Measurements from ENCODE around the gene DKKL1.
A peak's percentile ranks its signal among the peaks of the same experiment; 100 is the strongest.

The DKKL1 gene

GRCh38 chr19:49390929-49391359, 27.3 kb downstream of the DKKL1 start:
- Histone ChIP-seq H3K27me3 (peaks cover 19% of the 10 kb centered on the region), H3K4me3 (ENCODE audit: low read depth, low read length) (no peak overlapping the region), H3K4me1 (no peaks in the 10 kb centered on the region), H3K9me3 (no peaks in the 10 kb centered on the region), H3K36me3 (no peaks in the 10 kb centered on the region)
- no peak for TF ChIP-seq CTCF (IDR thresholded peaks at IDR 0.05; ENCODE audit: low read depth, low read length)
- no peak for DNase-seq

GRCh38 chr19:49391581-49392399, 28.1 kb downstream of the DKKL1 start:
- Histone ChIP-seq H3K36me3 (no peaks in the 10 kb centered on the region), H3K4me1 (no peaks in the 10 kb centered on the region), H3K27me3 (peaks cover 19% of the 10 kb centered on the region), H3K4me3 (ENCODE audit: low read depth, low read length) (no peak overlapping the region), H3K9me3 (no peaks in the 10 kb centered on the region)
- peak; percentile 86 for DNase-seq
- peak; percentile 96 for TF ChIP-seq CTCF (IDR thresholded peaks at IDR 0.05; ENCODE audit: low read depth, low read length)

GRCh38 chr19:49393881-49394280, 30.2 kb downstream of the DKKL1 start:
- no peak for DNase-seq
- H3K36me3 ChIP-seq: no peaks in the 10 kb centered on the region
- H3K4me1 ChIP-seq: no peaks in the 10 kb centered on the region
- H3K9me3 ChIP-seq: no peaks in the 10 kb centered on the region
- H3K27me3 ChIP-seq: peaks cover 19% of the 10 kb centered on the region
- no peak for TF ChIP-seq CTCF (IDR thresholded peaks at IDR 0.05; ENCODE audit: low read depth, low read length)
- no peak overlapping the region for H3K4me3 ChIP-seq (ENCODE audit: low read depth, low read length)

DNA sequence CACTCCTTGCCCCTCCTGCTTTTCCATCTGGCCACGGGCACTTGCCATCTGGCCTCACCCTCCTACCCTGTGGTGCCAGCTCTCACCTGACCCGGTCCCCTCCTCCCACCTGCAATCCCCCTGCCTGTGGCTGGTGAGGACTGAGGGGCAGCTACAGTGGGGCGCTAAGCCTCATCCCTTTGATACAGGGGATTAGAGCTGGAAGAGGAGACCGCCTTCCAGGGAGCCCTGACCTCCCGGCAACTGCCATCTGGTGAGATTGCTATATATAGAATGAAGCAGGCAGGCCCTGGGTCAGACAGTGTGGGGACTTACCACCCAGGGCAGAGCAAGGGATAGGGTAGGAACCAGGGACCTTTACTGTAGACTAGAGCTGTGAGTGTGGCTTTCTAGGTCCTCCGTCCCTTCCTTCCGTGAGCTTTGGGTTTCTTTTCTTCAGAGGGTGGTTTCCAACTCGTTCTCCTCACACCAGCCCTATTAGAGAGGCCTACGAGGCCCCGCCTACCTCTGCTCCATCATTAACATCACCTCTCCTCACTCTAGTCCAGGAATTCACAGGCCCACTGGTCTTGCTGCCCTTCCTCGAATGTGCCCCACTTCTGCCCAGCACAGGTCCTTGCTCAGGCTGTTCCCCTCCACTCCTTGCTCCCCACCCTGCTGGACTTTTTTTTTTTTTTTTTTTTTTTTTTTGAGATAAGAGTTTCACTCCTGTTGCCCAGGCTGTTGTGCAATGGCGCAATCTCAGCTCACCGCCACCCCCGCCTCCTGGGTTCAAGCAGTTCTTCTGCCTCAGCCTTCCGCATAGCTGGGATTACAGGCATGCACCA, 32.1 kb downstream of the DKKL1 start:
- Histone ChIP-seq H3K4me3 (ENCODE audit: low read depth, low read length) (no peak overlapping the region), H3K36me3 (no peaks in the 10 kb centered on the region), H3K9me3 (no peaks in the 10 kb centered on the region), H3K4me1 (no peaks in the 10 kb centered on the region), H3K27me3 (peaks cover 10% of the 10 kb centered on the region)
- no peak for DNase-seq
- TF ChIP-seq CTCF (IDR thresholded peaks at IDR 0.05; ENCODE audit: low read depth, low read length): no peak

DNA sequence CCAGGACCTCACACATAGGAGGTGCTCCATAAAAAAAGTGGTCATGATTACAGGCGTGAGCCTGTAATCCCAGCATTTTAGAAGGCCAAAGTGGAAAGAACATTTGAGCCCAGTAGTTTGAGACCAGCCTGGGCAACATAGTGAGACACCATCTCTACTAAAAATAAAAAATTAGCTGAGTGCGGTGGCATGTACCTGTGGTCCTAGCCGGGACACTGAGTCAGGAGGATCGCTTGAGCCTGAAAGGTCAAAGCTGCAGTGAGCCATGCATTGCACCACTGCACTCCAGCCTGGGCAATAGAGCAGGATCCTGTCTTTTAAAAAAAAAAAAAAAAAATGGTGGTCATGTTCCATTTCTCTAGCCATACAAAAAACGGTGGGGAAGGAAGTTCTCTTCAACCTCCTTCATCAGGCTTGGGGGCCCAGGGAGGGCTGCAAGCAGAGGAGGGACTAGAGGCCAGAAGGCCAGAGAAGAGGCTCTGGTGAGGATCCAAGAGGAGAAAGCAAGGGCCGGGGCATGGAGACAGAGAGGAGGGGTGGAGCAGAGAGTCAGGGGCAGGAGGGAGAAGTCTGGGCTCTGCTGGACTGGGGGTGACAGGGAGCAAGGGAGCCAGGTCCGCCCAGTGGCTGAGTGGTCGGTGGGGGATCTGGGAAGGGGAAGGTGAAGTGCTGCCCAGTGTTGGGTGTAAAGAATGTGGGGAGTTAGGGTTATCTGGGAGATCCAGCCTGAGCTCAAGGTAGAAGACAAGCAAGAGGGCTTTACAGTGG, 33.2 kb downstream of the DKKL1 start:
- H3K36me3 ChIP-seq: no peaks in the 10 kb centered on the region
- DNase-seq: no peak
- no peaks in the 10 kb centered on the region for H3K9me3 ChIP-seq
- no peak overlapping the region for H3K4me3 ChIP-seq (ENCODE audit: low read depth, low read length)
- H3K4me1 ChIP-seq: no peaks in the 10 kb centered on the region
- TF ChIP-seq CTCF (IDR thresholded peaks at IDR 0.05; ENCODE audit: low read depth, low read length): no peak
- peaks cover 3% of the 10 kb centered on the region for H3K27me3 ChIP-seq

All from BE2C (cell line).